WERI-Rb-1 (cell line): Measurements from ENCODE around the gene RASA3.
A peak's percentile ranks its signal among the peaks of the same experiment; 100 is the strongest.

ENCODE experiments used
- DNase-seq: peaks from one replicate; pipeline ENCODE4 v3.0.0-alpha.2; 2020
- H3K27ac ChIP-seq: fragments of 250-450 bp; sonication (Bioruptor Pico); 2 replicates; pipeline ENCODE4 v1.5.1; 2020; ENCODE audit warnings: mild to moderate bottlenecking, moderate library complexity
- H3K27me3 ChIP-seq: fragments of 250-450 bp; sonication (Bioruptor Pico); 2 replicates; pipeline ENCODE4 v1.5.1; 2021; ENCODE audit warnings: mild to moderate bottlenecking, low read depth, moderate library complexity; ENCODE audit not compliant: insufficient read depth, severe bottlenecking
- H3K36me3 ChIP-seq: fragments of 250-450 bp; sonication (Bioruptor Pico); 2 replicates; pipeline ENCODE4 v1.5.1; 2020; ENCODE audit warnings: mild to moderate bottlenecking, moderate library complexity
- H3K4me3 ChIP-seq: 2 replicates; pipeline ENCODE4 v1.5.1; 2011; ENCODE audit warnings: low read depth, mild to moderate bottlenecking, control low read depth, low read length
- H3K9me3 ChIP-seq: fragments of 250-450 bp; sonication (Bioruptor Pico); 2 replicates; pipeline ENCODE4 v1.5.1; 2021; ENCODE audit warnings: mild to moderate bottlenecking, moderate library complexity; ENCODE audit not compliant: severe bottlenecking
- CTCF ChIP-seq: IDR thresholded peaks from 2 replicates; pipeline ENCODE4 v1.5.1; 2011; ENCODE audit warnings: low read depth, mild to moderate bottlenecking, control low read depth, inconsistent platforms, low read length

Gene RASA3

GRCh38 chr13:113968463-113969310 lies 163.7 kb downstream of the RASA3 start:
- peak; percentile 41; the same call in 1 of the 2 replicates for TF ChIP-seq CTCF
- H3K4me3 ChIP-seq: no peak overlapping the region
- peaks cover 17% of the 10 kb centered on the region for H3K9me3 ChIP-seq
- DNase-seq: no peak
- H3K36me3 ChIP-seq: no peaks in the 10 kb centered on the region
- peaks cover 7% of the 10 kb centered on the region for H3K27me3 ChIP-seq
- H3K27ac ChIP-seq: no peak overlapping the region

- Histone ChIP-seq H3K36me3 (no peaks in the 10 kb centered on the region), H3K27me3 (peaks cover 10% of the 10 kb centered on the region), H3K27ac (no peak overlapping the region), H3K4me3 (no peak overlapping the region), H3K9me3 (peaks cover 17% of the 10 kb centered on the region)
- no peak for TF ChIP-seq CTCF
- no peak for DNase-seq
Measured at GRCh38 chr13:113967729-113968462, 164.5 kb downstream of the RASA3 start.

GRCh38 chr13:113967206-113967720 lies 165.2 kb downstream of the RASA3 start:
- Histone ChIP-seq H3K4me3 (no peak overlapping the region), H3K36me3 (no peaks in the 10 kb centered on the region), H3K27me3 (peaks cover 17% of the 10 kb centered on the region), H3K27ac (no peak overlapping the region), H3K9me3 (peaks cover 19% of the 10 kb centered on the region)
- no peak for TF ChIP-seq CTCF
- no peak for DNase-seq

- H3K27ac ChIP-seq: no peak overlapping the region
- DNase-seq: no peak
- peaks cover 19% of the 10 kb centered on the region for H3K27me3 ChIP-seq
- no peak for TF ChIP-seq CTCF
- H3K9me3 ChIP-seq: peaks cover 29% of the 10 kb centered on the region
- no peaks in the 10 kb centered on the region for H3K36me3 ChIP-seq
- no peak overlapping the region for H3K4me3 ChIP-seq
Measured at GRCh38 chr13:113965968-113966884, 166.2 kb downstream of the RASA3 start.

- peaks cover 35% of the 10 kb centered on the region for H3K9me3 ChIP-seq
- no peak for DNase-seq
- peaks cover 19% of the 10 kb centered on the region for H3K27me3 ChIP-seq
- H3K4me3 ChIP-seq: no peak overlapping the region
- H3K27ac ChIP-seq: no peak overlapping the region
- H3K36me3 ChIP-seq: no peaks in the 10 kb centered on the region
- no peak for TF ChIP-seq CTCF
Measured at GRCh38 chr13:113965383-113965874, 167.0 kb downstream of the RASA3 start.
